GM21825 (cell line): ENCODE results near the gene DDX51.

ENCODE experiments used
- ATAC-seq: cut with Tn5 transposase; IDR thresholded peaks from one replicate; pipeline ENCODE4 v1.9.1; 2021; ENCODE audit warnings: mild to moderate bottlenecking, moderate library complexity; ENCODE audit not compliant: unreplicated experiment

DDX51 gene

GRCh38 chr12:132094269-132094891 is 49.7 kb downstream of the DDX51 start:
- no peak for ATAC-seq

DNA sequence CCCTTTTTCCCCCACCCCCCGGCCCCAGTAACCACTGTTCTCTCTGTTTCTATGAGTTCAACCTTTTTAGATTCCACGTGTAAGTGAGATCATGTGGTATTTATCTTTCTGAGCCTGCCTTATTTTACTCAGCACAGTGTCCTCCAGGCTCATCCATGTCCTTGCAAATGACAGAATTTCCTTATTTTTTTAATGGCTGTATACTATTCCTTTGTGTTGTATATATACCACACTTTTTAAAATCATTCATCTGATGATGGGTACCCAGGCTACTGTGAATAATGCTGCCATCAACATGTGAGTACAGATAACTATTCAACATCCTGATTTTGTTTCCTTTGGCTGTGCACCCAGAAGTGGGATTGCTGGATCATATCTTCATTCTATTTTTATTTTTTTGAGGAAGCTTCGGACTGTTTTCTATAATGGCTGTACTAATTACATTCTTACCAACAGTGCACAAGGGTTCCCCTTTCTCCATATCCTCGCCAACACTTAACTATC is 54.7 kb downstream of the DDX51 start:
- no peak for ATAC-seq
